Measurements from ENCODE around the gene RHBDF2. TPM values are rescaled to one million over a fixed set of nuclear protein-coding genes. Genes with fewer than 3 reads are reported as not detected.

Gene RHBDF2
- total and polyA plus RNA-seq, 12 donors, result 6.5 to 33.1 (median 9.8) TPM

DNA sequence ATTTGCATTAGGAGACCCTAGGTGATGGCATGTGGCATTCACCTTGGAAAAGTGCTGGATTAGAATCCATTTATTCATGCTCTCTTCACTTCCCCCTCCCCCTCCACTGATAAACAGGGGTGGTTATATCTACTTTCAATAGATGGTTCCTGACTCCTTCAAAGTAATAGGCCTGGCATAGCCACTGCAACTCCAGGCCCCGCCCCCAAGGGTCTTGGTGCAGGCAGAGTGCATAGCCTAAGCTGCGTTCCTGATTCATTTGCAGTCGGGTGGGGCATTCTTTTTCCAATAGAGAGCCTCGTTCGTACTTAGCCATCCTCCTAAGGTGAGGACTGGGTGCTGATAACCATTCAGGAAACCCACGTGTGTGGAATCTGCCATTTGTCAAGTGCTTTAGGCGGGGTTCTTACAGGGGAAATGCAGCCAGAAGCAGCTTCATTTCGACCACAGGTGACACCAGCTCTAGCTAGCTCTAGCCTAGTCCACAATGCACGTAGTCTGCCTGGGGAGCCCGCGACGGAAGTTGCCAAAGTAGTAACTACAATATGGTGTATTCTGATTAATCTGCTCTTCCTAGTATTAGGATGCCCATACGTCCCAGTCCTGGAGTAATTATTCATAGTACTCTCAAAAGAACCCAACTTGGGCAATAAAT is 59.4 kb downstream of the RHBDF2 start:
- H3K4me1 ChIP-seq, result peaks cover 3 to 94% (median 67%) of the 10 kb centered on the region in 9 donors
- H3K27me3 ChIP-seq, result no peaks in the 10 kb centered on the region
- TF ChIP-seq CTCF (IDR thresholded peaks at IDR 0.05), result no peak
- ATAC-seq, result no peak
- intact Hi-C loops (cut with DNase I), result no loop called here
- no peak for DNase-seq
- H3K27ac ChIP-seq, result no peak overlapping the region
- no peaks in the 10 kb centered on the region for H3K9me3 ChIP-seq
- 66 to 74% methylated on average over 13 of the region's 13 CpGs for WGBS, 2 donors
- H3K4me3 ChIP-seq, result no peak overlapping the region
- no peaks in the 10 kb centered on the region for H3K36me3 ChIP-seq

GRCh38 chr17:76440751-76441362 is 60.4 kb downstream of the RHBDF2 start:
- no peak for TF ChIP-seq CTCF (IDR thresholded peaks at IDR 0.05)
- 63 to 69% methylated on average over 2 of the region's 2 CpGs for WGBS, 2 donors
- Histone ChIP-seq H3K27ac (peak overlapping the region in 2 of 10 donors; percentile 10 to 31), H3K27me3 (no peaks in the 10 kb centered on the region), H3K9me3 (no peaks in the 10 kb centered on the region), H3K36me3 (no peaks in the 10 kb centered on the region), H3K4me3 (no peak overlapping the region), H3K4me1 (peaks cover 3 to 85% (median 68%) of the 10 kb centered on the region in 9 donors)
- intact Hi-C loops (cut with DNase I), result no loop called here
- DNase-seq, result no peak
- ATAC-seq, result no peak

DNA sequence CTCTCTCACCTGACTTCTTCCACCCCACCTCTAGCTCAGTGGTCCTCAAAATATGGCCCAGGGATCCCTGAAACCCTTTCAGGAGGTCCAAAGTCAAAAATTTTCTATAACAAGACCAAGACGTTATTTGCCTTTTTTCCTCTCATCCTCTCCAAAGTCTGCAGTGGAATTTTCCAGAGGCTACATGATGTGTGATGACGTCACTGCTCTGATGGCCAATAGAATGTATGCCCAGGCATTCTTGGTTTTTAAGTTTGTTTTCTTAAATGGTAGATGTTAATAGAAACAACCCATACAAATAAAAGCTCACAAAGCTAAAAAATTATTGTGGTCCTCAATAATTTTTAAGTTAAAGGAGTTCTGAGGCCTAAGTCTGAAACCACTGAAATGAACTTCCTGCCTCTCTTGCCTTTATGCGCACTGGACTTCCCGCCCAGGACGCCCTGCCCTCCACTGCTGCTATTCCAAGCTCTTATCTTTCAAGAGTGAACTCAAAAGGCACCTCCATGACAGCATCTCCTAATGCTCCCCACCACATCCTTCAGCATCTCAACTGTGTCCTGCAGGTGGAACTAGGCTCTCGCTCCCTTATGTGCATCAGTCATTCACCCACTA is 61.8 kb downstream of the RHBDF2 start:
- Histone ChIP-seq H3K4me1 (peaks cover 3 to 78% (median 60%) of the 10 kb centered on the region in 9 donors), H3K4me3 (no peak overlapping the region), H3K9me3 (no peaks in the 10 kb centered on the region), H3K27ac (peak overlapping the region in 4 of 10 donors; percentile 24 to 53 (median 30)), H3K36me3 (no peaks in the 10 kb centered on the region), H3K27me3 (no peaks in the 10 kb centered on the region)
- DNase-seq (no peak), ATAC-seq (no peak)
- TF ChIP-seq CTCF (IDR thresholded peaks at IDR 0.05), result no peak
- 81 to 84% methylated on average over 6 of the region's 6 CpGs for WGBS, 2 donors
- intact Hi-C loops (cut with DNase I), result no loop called here

- WGBS, 2 donors, result 66 to 73% methylated on average over 9 of the region's 9 CpGs
- Histone ChIP-seq H3K9me3 (no peaks in the 10 kb centered on the region), H3K4me1 (peaks cover 3 to 75% (median 60%) of the 10 kb centered on the region in 9 donors), H3K36me3 (peaks cover 0 to 5% (median 0%) of the 10 kb centered on the region in 9 donors), H3K4me3 (no peak overlapping the region), H3K27ac (peak overlapping the region in 4 of 10 donors; percentile 24 to 53 (median 30)), H3K27me3 (no peaks in the 10 kb centered on the region)
- no peak for TF ChIP-seq CTCF (IDR thresholded peaks at IDR 0.05)
- peak in 4 of 8 donors; percentile 33 to 56 (median 42) for ATAC-seq
- intact Hi-C loops (cut with DNase I), result no loop called here
- DNase-seq, result no peak
Measured at GRCh38 chr17:76438906-76439305, 62.3 kb downstream of the RHBDF2 start.
